CD4-positive, alpha-beta T cell treated with Interleukin-6 for 4 hours (primary cell): ENCODE results near the gene NFATC2.

Experiments
- DNase-seq: peaks from one replicate; pipeline ENCODE4 v3.0.0-alpha.2; 2020; ENCODE audit warnings: mixed read lengths

NFATC2 gene

GRCh38 chr20:51449498-51450220 is 92.9 kb downstream of the NFATC2 start:
- DNase-seq = no peak

GRCh38 chr20:51447765-51448148 is 94.8 kb downstream of the NFATC2 start:
- DNase-seq = no peak

DNA sequence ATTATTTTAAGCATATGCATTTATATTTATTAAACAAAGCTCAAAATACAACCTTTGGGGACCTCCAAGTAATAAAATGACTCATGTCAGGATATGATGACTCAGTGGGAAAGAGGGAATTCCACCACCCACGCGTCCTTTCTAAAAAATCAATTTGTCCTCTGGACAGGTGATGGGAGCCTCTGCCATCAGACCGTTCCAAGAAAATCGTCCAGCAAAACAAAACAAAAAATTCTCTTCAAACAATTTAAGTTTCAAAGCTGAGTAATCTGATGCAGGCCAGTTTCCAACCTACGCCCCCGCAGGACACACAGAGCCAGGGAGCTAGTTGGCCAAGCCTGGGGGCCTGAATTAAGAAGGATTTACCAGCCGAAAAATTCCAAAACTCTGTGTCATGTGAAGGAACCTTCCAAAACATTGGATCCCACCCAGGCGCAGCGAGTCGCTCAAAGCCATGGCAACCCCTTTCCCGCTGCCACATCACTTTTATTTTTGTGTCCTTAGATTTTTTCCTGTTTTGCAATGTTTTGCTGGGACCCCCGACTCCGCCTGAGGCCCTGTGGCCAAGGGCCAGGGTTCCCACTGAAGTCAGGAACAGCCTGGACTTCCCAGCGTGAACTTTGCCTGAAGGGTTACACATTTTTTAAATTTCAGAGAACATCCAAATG is 95.3 kb downstream of the NFATC2 start:
- no peak for DNase-seq

DNA sequence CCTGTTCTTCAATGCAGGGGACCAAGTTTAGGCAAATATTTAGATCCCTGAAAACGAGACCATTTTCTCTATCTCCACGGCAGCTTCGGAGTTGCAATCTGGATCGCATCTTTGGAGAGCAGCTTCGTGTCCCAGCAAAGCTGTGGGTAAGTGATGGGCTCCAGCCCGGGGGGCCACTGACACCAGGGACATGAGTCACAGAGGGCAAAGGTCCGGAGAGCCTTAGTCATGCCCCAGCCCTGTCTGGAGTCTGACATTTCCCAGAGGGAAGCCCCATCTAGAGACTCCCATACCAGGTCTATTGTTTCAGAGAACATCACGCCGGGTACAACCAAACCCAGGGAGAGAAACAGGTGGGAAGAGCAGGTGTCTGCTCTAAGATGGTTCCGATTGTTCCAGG is 95.9 kb downstream of the NFATC2 start:
- no peak for DNase-seq

DNA sequence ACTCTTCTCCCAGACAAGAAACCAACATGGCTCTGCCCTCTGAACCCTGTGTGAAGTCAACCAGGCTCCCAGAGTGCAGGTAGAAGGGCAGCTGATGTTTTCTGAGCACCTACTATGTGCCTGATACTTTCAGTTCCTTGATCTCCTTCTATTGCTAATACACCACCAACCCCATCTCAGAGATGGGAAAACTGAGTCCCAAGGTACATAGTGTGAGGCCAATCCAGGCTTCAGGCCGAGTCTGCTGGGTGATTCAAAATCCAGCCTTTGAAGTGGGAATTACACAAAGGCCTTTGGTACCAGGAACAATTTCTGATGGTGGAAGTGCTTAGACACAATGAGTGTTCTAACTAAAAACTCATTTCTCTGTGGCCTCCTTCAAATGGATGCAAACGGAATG is 96.3 kb downstream of the NFATC2 start:
- no peak for DNase-seq

DNA sequence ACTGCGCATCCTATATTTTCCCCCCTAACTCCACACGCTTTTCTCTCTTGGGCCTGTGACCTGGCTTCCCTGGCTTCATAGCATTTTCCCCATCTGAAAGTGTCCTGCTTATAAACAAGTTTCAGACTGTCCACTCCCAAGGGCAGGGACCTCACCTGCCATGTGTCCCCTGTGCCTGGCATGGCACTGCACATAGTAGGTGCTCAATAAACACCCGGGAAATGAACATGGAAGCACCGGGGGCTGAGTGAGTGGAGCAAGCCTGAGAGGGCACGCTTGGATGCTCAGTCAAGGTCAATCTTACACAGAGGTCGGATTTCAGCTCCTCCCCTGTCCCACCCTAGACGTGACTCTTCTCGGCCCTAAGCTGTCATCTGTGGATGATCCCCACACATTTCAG is 96.9 kb downstream of the NFATC2 start:
- no peak for DNase-seq

DNA sequence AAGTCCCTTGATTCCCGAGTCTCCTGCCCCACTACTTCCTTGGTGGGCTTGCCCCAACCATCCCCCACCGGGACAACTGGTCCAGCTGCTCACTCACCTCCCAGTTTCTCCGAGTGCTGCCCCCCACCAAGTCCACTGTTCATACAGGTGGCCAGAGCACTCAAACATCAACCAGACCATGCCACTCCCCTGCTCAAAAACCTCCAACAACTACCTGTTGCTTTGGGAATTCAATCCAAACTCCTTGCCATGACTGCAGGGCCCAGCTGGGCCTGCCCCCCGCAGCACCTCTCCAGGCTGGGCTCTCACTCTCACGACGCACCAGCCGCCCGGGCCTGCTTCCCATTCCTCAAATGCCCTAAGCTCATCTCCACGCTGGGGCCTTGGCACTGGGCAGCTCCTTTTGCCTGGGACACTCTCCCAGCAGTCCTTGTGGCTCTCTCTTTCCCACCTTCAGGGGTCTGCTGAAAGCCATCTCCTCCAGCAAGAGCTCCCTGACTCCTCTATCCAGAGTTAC is 97.5 kb downstream of the NFATC2 start:
- DNase-seq = no peak

DNA sequence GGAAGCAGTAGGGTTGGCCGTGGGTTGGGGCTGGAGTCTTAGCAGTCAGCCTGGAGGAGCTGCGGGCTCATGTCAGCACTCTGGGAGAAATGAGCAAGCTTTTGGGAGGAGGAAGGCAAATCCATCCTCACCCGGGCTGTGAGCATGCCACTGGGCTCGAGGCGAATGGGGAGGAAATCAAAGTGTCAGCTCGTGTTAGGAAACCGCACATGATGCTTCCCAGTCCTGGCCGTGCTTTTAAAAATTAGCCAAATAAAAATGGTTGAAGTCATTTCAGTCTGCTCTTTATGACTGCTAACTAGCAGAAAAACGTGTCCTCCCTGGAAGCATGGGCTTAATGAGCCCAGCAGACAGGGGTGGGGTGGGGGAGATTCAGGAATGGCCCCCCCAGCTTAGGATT is 98.1 kb downstream of the NFATC2 start:
- no peak for DNase-seq

DNA sequence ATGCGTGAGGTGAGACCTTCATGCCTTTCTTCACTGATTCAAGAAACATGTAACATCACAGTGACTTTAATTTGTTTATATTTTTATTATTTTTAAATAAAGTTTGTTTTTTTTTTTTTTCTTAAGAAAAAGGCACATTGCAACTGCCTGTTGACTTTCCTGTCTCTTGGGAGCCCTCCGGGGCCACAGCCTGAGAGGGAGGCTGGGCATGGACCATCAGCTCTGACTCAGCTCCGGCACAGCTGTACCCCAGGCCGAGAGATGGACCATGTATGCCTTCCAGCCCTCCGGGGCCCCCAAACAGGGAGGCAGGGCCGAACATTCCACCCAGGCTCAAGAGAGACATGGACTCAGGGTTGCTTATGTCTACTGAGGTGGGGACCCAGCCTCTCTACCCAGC is 99.9 kb downstream of the NFATC2 start:
- no peak for DNase-seq

GRCh38 chr20:51440589-51440988 is 101.9 kb downstream of the NFATC2 start:
- no peak for DNase-seq

GRCh38 chr20:51439160-51439689 is 103.3 kb downstream of the NFATC2 start:
- no peak for DNase-seq

DNA sequence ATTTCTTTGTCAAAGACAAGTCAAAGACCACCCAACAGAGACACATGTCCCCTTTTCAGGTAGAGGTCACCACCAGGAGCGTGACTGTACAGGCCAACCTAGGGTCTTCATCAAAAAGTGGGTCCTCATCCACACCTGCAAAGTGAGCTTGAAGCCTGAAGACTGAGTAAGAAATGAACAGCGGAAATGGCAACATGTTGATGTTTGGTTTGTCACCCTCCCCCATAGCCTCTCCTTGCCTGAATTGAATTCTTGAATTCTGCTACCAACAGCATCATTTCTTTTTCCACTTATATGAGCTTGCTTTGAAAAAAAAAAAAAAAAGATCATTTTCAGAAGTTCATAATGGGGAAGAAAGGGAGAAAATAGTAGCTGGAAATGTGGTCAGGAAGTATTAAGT is 104.4 kb downstream of the NFATC2 start:
- no peak for DNase-seq

DNA sequence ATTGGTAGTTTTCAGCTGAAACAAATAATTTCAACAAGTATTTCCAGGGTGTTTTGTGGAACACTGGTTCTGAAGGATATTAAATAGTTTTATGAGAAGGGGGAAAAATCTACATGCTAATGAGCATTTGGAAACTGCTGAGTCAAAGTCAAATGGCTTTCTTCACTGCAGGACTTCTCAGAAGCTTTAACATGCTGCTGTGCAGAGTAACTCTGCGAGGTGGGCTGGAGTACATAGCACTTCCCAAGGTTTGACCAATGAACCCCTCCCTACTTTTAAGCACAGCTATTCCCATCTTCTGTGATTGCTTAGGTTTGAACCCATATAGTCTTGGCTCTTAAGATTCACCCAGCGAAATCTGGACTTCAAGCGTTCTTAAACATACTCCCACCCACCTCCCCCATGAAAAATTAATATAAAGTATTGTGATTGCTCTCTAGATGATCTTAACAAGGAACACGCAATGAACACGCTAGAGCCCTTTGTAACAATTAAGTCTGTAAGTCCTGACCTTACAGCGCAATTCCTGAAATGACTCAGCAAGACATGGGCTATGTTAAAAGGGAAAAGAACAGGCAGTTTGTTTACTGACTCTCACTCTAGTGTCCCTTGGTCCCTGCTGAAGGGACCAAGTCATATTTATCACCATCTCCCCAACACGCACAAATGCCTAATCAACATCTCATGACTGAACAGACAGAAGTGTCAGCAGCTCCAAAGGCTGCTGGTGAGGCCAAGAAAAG is 105.2 kb downstream of the NFATC2 start:
- no peak for DNase-seq

- DNase-seq = no peak
These were observed 107.8 kb downstream of the NFATC2 start for GRCh38 chr20:51434580-51435247.

GRCh38 chr20:51434026-51434425 is 108.5 kb downstream of the NFATC2 start:
- no peak for DNase-seq

GRCh38 chr20:51432875-51433274 is 109.6 kb downstream of the NFATC2 start:
- no peak for DNase-seq

DNA sequence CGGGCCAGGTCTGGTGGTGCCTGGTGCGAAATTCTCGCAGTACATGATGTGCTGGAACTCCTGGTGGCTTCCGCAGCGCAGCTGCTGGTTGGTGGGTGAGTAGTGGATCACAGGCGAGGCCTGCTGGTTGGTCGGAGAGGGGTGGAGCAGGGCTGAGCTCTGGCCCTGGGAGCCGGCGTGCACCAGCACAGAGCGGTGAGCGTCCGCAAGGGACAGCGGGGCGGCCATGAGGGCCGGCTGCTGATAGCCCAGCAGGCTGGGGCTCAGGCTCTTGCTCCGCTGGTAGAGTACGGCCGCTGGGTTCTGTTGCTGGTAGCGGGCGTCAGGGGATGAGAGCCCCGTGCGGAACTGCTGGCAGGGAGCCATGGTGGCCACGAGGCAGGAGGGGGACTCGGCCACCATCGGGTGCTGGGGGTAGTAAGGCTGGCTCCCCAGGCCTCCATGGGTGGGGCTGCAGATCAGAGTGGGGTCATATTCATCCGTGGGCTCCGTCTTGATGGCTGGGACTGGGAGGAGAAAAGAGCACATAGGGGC is 110.2 kb downstream of the NFATC2 start:
- DNase-seq = no peak

- DNase-seq = peak; percentile 33
These were observed 111.2 kb downstream of the NFATC2 start for GRCh38 chr20:51431321-51431720.

GRCh38 chr20:51430198-51430950 is 112.1 kb downstream of the NFATC2 start:
- no peak for DNase-seq

DNA sequence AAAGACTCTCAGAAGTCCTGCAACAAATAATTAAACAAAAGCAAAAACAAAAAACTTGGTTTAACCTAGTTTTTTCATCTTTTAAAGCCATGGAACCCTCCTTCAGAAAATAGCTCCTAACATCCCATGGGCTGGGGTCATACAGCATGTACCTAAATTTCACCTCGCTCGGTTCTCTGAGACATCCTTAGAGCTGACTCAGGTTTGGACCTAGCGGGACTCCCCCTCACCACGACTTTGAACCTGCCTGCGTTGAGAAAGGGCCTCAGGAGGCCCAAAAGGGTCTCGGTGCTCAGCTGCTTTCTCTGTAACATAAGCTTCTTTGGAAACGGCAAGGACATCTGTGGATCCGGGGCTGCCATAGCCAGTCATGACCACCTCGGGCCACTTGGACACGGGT is 112.8 kb downstream of the NFATC2 start:
- DNase-seq = no peak

DNA sequence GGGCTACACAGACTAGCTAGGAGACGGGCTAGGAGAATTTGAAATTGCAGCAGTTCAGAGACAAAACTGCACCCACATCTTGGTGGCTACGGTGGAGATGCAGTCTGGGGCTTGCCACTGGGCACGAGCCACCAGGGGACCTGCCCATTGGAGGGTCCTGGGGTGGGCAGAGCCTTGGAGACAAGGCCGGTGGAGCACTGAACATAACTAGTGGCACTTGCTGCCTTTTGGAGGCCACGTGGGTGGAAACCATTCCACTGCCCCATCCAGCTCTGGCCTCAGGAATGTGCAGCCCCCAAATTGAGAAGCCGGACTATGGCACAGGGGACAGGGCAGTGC is 113.4 kb downstream of the NFATC2 start:
- DNase-seq = no peak
